ENCODE measurements around the gene TDRD7. TPM values are rescaled to one million over a fixed set of nuclear protein-coding genes. Genes with fewer than 3 reads are reported as not detected.

TDRD7 gene
- total and polyA plus RNA-seq, 2 of the 13 experiments (the other 11 are each of a cell fraction or from before 2014, with no cell fraction given): 9.8 to 15.5 TPM

GRCh38 chr9:97373331-97373730, 38.6 kb upstream of the TDRD7 start:
- Histone ChIP-seq H3K79me2 (ENCODE audit: insufficient read depth, low read length) (no peaks in the 10 kb centered on the region), H3K4me1 (ENCODE audit: insufficient read depth, low read length) (peaks cover 54% of the 10 kb centered on the region), H4K20me1 (ENCODE audit: insufficient read depth, low read length) (no peaks in the 10 kb centered on the region), H3K27ac (ENCODE audit: extremely low read length, insufficient read depth, low read length) (no peak overlapping the region), H3K9me3 (ENCODE audit: low read length) (peaks cover 6% of the 10 kb centered on the region; the same call in 1 of the 2 replicates), H3K27me3 (ENCODE audit: control insufficient read depth in 1 of 2, insufficient read depth in 2 of 2, low read length in 2 of 2) (no peaks in the 10 kb centered on the region; a peak in 1 of 5 replicates), H3K36me3 (replicated peaks in 1 of 2; ENCODE audit: control insufficient read depth in 1 of 2, insufficient read depth in 2 of 2, low read length in 2 of 2) (no peaks in the 10 kb centered on the region; a peak in 1 of 5 replicates), H3K4me3 (replicated peaks in 1 of 3; ENCODE audit: insufficient read depth in 1 of 3, low read depth in 2 of 3, low read length in 3 of 3) (no peak overlapping the region), H3K9ac (ENCODE audit: insufficient read depth, low read depth, low read length) (no peak overlapping the region), H3K4me2 (ENCODE audit: low read depth, low read length) (0 out of 2 replicates have a peak overlapping the region, but pooled peaks have one; percentile 5), H2AFZ (ENCODE audit: low read length) (no peak overlapping the region)
- no peak for FAIRE-seq
- 39% methylated on average over 4 of the region's 4 CpGs for WGBS (ENCODE audit: low lambda C conversion rate)
- no peak for DNase-seq (ENCODE audit: low spot score)
- POLR2A ChIA-PET: interaction anchor here (0.9 kb wide), 1 partner anchor 9 kb away, joined by 5 read pairs; no protein-coding TSS in a partner anchor
- in situ Hi-C loops (cut with HindIII; ENCODE audit: extremely low pct_ligation_motif_present, low pct_unique_long_range_greater_than_20kb) (no loop called here), intact Hi-C loops (cut with micrococcal nuclease; ENCODE audit: unreplicated experiment) (no loop called here)
- TF ChIP-seq KDM5B (CRISPR knock-in tag; IDR thresholded peaks at IDR 0.05; ENCODE audit: borderline replicate concordance) (0 out of 2 replicates have a peak, but pooled peaks have one; percentile 1), ZNF335 (CRISPR knock-in tag; IDR thresholded peaks at IDR 0.05) (no peak), ASH2L (IDR thresholded peaks at IDR 0.05; ENCODE audit: insufficient read length, low read depth, low read length) (no peak)
- CTCF ChIA-PET (ENCODE audit: low intra/inter-chr PET ratio, low total read pairs): no interaction called here
- ATAC-seq: no peak
- no TSS peak for BruUV-seq (replicated peaks)

GRCh38 chr9:97374811-97375210, 37.1 kb upstream of the TDRD7 start:
- no peaks in the 10 kb centered on the region; a peak in 1 of 5 replicates for H3K27me3 ChIP-seq (ENCODE audit: control insufficient read depth in 1 of 2, insufficient read depth in 2 of 2, low read length in 2 of 2)
- no peak overlapping the region for H3K4me2 ChIP-seq (ENCODE audit: low read depth, low read length)
- CTCF ChIA-PET (ENCODE audit: low intra/inter-chr PET ratio, low total read pairs): no interaction called here
- no peaks in the 10 kb centered on the region for H3K79me2 ChIP-seq (ENCODE audit: insufficient read depth, low read length)
- ATAC-seq: no peak
- no peaks in the 10 kb centered on the region for H3K9me3 ChIP-seq (ENCODE audit: low read length)
- no peak for FAIRE-seq
- no peak overlapping the region for H3K27ac ChIP-seq (ENCODE audit: extremely low read length, insufficient read depth, low read length)
- peaks cover 54% of the 10 kb centered on the region for H3K4me1 ChIP-seq (ENCODE audit: insufficient read depth, low read length)
- H3K9ac ChIP-seq (ENCODE audit: insufficient read depth, low read depth, low read length): no peak overlapping the region
- BruUV-seq (replicated peaks): no TSS peak
- no CpG with 5 or more reads among the region's 2 CpGs for WGBS (ENCODE audit: low lambda C conversion rate)
- H2AFZ ChIP-seq (ENCODE audit: low read length): no peak overlapping the region
- in situ Hi-C loops (cut with HindIII; ENCODE audit: extremely low pct_ligation_motif_present, low pct_unique_long_range_greater_than_20kb): no loop called here
- POLR2A ChIA-PET: interaction anchor here (1.5 kb wide), 1 partner anchor 13 kb away, joined by 5 read pairs; no protein-coding TSS in a partner anchor
- H3K4me3 ChIP-seq (replicated peaks in 1 of 3; ENCODE audit: insufficient read depth in 1 of 3, low read depth in 2 of 3, low read length in 3 of 3): no peak overlapping the region
- DNase-seq (ENCODE audit: low spot score): no peak
- no peaks in the 10 kb centered on the region; a peak in 1 of 5 replicates for H3K36me3 ChIP-seq (replicated peaks in 1 of 2; ENCODE audit: control insufficient read depth in 1 of 2, insufficient read depth in 2 of 2, low read length in 2 of 2)
- intact Hi-C loops (cut with micrococcal nuclease; ENCODE audit: unreplicated experiment): no loop called here
- no peaks in the 10 kb centered on the region for H4K20me1 ChIP-seq (ENCODE audit: insufficient read depth, low read length)
- TF ChIP-seq ZNF629 (CRISPR knock-in tag; conservative IDR thresholded peaks at IDR 0.05): no peak
- TF ChIP-seq ZNF513 (CRISPR knock-in tag; conservative IDR thresholded peaks at IDR 0.05): no peak
- no peak for TF ChIP-seq CEBPZ (IDR thresholded peaks at IDR 0.05; ENCODE audit: low read length)
- TF ChIP-seq, protein P1, sequence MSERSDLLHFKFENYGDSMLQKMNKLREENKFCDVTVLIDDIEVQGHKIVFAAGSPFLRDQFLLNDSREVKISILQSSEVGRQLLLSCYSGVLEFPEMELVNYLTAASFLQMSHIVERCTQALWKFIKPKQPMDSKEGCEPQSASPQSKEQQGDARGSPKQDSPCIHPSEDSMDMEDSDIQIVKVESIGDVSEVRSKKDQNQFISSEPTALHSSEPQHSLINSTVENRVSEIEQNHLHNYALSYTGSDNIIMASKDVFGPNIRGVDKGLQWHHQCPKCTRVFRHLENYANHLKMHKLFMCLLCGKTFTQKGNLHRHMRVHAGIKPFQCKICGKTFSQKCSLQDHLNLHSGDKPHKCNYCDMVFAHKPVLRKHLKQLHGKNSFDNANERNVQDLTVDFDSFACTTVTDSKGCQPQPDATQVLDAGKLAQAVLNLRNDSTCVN (CRISPR knock-in tag; IDR thresholded peaks at IDR 0.05; ENCODE audit: borderline replicate concordance): no peak
- TF ChIP-seq, protein P2, sequence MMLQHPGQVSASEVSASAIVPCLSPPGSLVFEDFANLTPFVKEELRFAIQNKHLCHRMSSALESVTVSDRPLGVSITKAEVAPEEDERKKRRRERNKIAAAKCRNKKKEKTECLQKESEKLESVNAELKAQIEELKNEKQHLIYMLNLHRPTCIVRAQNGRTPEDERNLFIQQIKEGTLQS (CRISPR knock-in tag; IDR thresholded peaks at IDR 0.05): no peak
- no peak for TF ChIP-seq SPEN (CRISPR knock-in tag; IDR thresholded peaks at IDR 0.05; ENCODE audit: low read depth)
- no peak for TF ChIP-seq SALL1 (CRISPR knock-in tag; IDR thresholded peaks at IDR 0.05)
- TF ChIP-seq HOXA9 (CRISPR knock-in tag; IDR thresholded peaks at IDR 0.05; ENCODE audit: borderline replicate concordance): no peak

Measured in HepG2 (cell line).